Stomach (tissue), 9 donors: ENCODE data around the gene RNFT2. TPM values are rescaled to one million over a fixed set of nuclear protein-coding genes. Genes with fewer than 3 reads are reported as not detected.

Experiments
- DNase-seq, 2 donors: peaks; one replicate each; pipeline versions ENCODE4 v3.0.0 to v3.0.0-alpha.2; 2013 to 2019
- H3K27ac ChIP-seq, 5 donors: fragments of 200-600 bp in 4 of 5; sonication (generic) in 4 of 5; one replicate each; pipeline ENCODE4 v1.5.1; 2013 to 2019; ENCODE audit warnings: mild to moderate bottlenecking in 1 of 5, moderate library complexity in 1 of 5
- H3K27me3 ChIP-seq, 3 donors: fragments of 200-600 bp; sonication (generic); one replicate each; pipeline ENCODE4 v1.5.1; 2017 to 2019; ENCODE audit warnings: mixed run types in 1 of 3
- H3K36me3 ChIP-seq, 4 donors: fragments of 200-600 bp; sonication (generic); 1 replicate in 3 of 4; 2 replicates in 1 of 4; pipeline ENCODE4 v1.5.1; 2016 to 2019
- H3K4me1 ChIP-seq, 4 donors: fragments of 200-600 bp; sonication (generic); one replicate each; pipeline ENCODE4 v1.5.1; 2016 to 2019
- H3K4me3 ChIP-seq, 4 donors: fragments of 200-600 bp; sonication (generic) in 3 of 4; one replicate each; pipeline ENCODE4 v1.5.1; 2016 to 2019; ENCODE audit warnings: mild to moderate bottlenecking in 1 of 4
- H3K9me3 ChIP-seq, 4 donors: fragments of 200-600 bp; sonication (generic); one replicate each; pipeline ENCODE4 v1.5.1; 2016 to 2019
- CTCF ChIP-seq, 7 experiments: fragments of 450-650 bp in 4 of 7; fragments of 200-600 bp in 3 of 7; sonication (generic) in 3 of 7; IDR thresholded peaks; one replicate each; pipeline ENCODE4 v1.5.1; 2016 to 2019; ENCODE audit warnings: antibody characterized with exemption in 7 of 7, control low read depth in 2 of 7, mild to moderate bottlenecking in 1 of 7
- EP300 ChIP-seq: sonication (generic); formaldehyde crosslinking; IDR thresholded peaks from one replicate; pipeline ENCODE4 v1.6.1; 2017; ENCODE audit warnings: antibody characterized with exemption
- POLR2A ChIP-seq, 4 donors: fragments of 450-650 bp; IDR thresholded peaks; one replicate each; pipeline ENCODE4 v1.6.1; 2016; ENCODE audit warnings: antibody characterized with exemption in 4 of 4, control low read depth in 2 of 4, mild to moderate bottlenecking in 1 of 4, moderate library complexity in 1 of 4
- POLR2AphosphoS5 ChIP-seq, 3 donors: sonication (generic); formaldehyde crosslinking; IDR thresholded peaks; one replicate each; pipeline ENCODE4 v1.6.1; 2016; ENCODE audit warnings: antibody characterized with exemption in 3 of 3
- WGBS, 5 donors: extraction: QIAGEN DNeasy Blood & Tissue Kit in 3 of 5; methylation state at CpG; one replicate each; pipeline versions ENCODE4 v1.1.5 to v1.1.7; 2013 to 2018; 5-methylcytosine and 5-hydroxymethylcytosine counted together
- intact Hi-C: fragments of 100-400 bp; cut with DNase I; formaldehyde crosslinking; loops from one replicate; pipeline ENCODE4 v1.15.1; 2023; ENCODE audit warnings: low total_unique reads
- polyA plus RNA-seq, 3 donors: library from polyadenylated mRNA; stranded (reverse); fragments of 200-250 nt; gene quantifications; one replicate each; pipeline ENCODE4 v1.2.3, GENCODE V29; 2013
- total RNA-seq, 5 donors: library from RNA; depleted of rRNA; stranded (reverse); fragments of >200 nt; gene quantifications; one replicate each; pipeline versions ENCODE4 v1.1.0 to v1.2.3, GENCODE V29; 2014 to 2016
- donor health status: healthy with polysubstance abuse.
- donor health status: Bipolar disorder and iron deficiency.
- donor health status: healthy.

RNFT2 gene
- total and polyA plus RNA-seq, 8 donors = 0.43 to 12.7 (median 1.6) TPM; not detected in 2

GRCh38 chr12:116838365-116838764 is 100.2 kb downstream of the RNFT2 start:
- Histone ChIP-seq H3K27ac (no peak overlapping the region), H3K9me3 (no peaks in the 10 kb centered on the region), H3K27me3 (no peaks in the 10 kb centered on the region), H3K36me3 (no peaks in the 10 kb centered on the region), H3K4me3 (no peak overlapping the region), H3K4me1 (no peaks in the 10 kb centered on the region)
- intact Hi-C loops = no loop called here
- no peak for DNase-seq
- TF ChIP-seq POLR2A (IDR thresholded peaks at IDR 0.05) (no peak), POLR2AphosphoS5 (IDR thresholded peaks at IDR 0.05) (no peak)
- WGBS, 5 donors = 81 to 88% (median 86%) methylated on average over 4 of the region's 4 CpGs

- Histone ChIP-seq H3K9me3 (no peaks in the 10 kb centered on the region), H3K4me1 (no peaks in the 10 kb centered on the region), H3K36me3 (no peaks in the 10 kb centered on the region), H3K4me3 (no peak overlapping the region), H3K27me3 (no peaks in the 10 kb centered on the region), H3K27ac (no peak overlapping the region)
- TF ChIP-seq POLR2A (IDR thresholded peaks at IDR 0.05) (no peak), POLR2AphosphoS5 (IDR thresholded peaks at IDR 0.05) (no peak), CTCF (IDR thresholded peaks at IDR 0.05) (no peak), EP300 (no peak)
- DNase-seq = no peak
- intact Hi-C loops = no loop called here
- WGBS, 5 donors = 83 to 98% (median 88%) methylated on average over 2 to 3 of the region's 3 CpGs
These were observed 101.2 kb downstream of the RNFT2 start for GRCh38 chr12:116839287-116839830.

GRCh38 chr12:116843085-116843484 is 105.0 kb downstream of the RNFT2 start:
- TF ChIP-seq POLR2A (IDR thresholded peaks at IDR 0.05) (no peak), POLR2AphosphoS5 (IDR thresholded peaks at IDR 0.05) (no peak)
- Histone ChIP-seq H3K27ac (no peak overlapping the region), H3K9me3 (no peaks in the 10 kb centered on the region), H3K36me3 (no peaks in the 10 kb centered on the region), H3K27me3 (no peaks in the 10 kb centered on the region), H3K4me1 (no peaks in the 10 kb centered on the region), H3K4me3 (no peak overlapping the region)
- no peak for DNase-seq
- 89 to 100% (median 95%) methylated on average over 5 to 6 of the region's 6 CpGs for WGBS, 5 donors
- intact Hi-C loops = no loop called here

GRCh38 chr12:116849216-116849615 is 111.1 kb downstream of the RNFT2 start:
- no peaks in the 10 kb centered on the region for H3K9me3 ChIP-seq
- H3K4me1 ChIP-seq = no peaks in the 10 kb centered on the region
- intact Hi-C loops = no loop called here
- WGBS, 5 donors = 92 to 96% (median 94%) methylated on average over 19 to 23 of the region's 23 CpGs
- no peaks in the 10 kb centered on the region for H3K36me3 ChIP-seq
- peaks cover 0 to 20% (median 0%) of the 10 kb centered on the region in 3 donors for H3K27me3 ChIP-seq
- DNase-seq = no peak
- no peak overlapping the region for H3K27ac ChIP-seq
- no peak for TF ChIP-seq POLR2AphosphoS5 (IDR thresholded peaks at IDR 0.05)
- no peak for TF ChIP-seq EP300
- TF ChIP-seq CTCF (IDR thresholded peaks at IDR 0.05) = no peak
- no peak for TF ChIP-seq POLR2A (IDR thresholded peaks at IDR 0.05)
- no peak overlapping the region for H3K4me3 ChIP-seq

GRCh38 chr12:116852303-116852702 is 114.2 kb downstream of the RNFT2 start:
- no peak for DNase-seq
- Histone ChIP-seq H3K4me1 (no peaks in the 10 kb centered on the region), H3K27ac (no peak overlapping the region), H3K4me3 (no peak overlapping the region), H3K9me3 (no peaks in the 10 kb centered on the region), H3K27me3 (peaks cover 0 to 47% (median 4%) of the 10 kb centered on the region in 3 donors), H3K36me3 (no peaks in the 10 kb centered on the region)
- TF ChIP-seq POLR2AphosphoS5 (IDR thresholded peaks at IDR 0.05) (no peak), EP300 (no peak), POLR2A (IDR thresholded peaks at IDR 0.05) (no peak), CTCF (IDR thresholded peaks at IDR 0.05) (no peak)
- WGBS, 5 donors = 83 to 93% (median 87%) methylated on average over 6 of the region's 6 CpGs
- intact Hi-C loops = no loop called here
